Measurements from ENCODE around the gene RGL4.

DNA sequence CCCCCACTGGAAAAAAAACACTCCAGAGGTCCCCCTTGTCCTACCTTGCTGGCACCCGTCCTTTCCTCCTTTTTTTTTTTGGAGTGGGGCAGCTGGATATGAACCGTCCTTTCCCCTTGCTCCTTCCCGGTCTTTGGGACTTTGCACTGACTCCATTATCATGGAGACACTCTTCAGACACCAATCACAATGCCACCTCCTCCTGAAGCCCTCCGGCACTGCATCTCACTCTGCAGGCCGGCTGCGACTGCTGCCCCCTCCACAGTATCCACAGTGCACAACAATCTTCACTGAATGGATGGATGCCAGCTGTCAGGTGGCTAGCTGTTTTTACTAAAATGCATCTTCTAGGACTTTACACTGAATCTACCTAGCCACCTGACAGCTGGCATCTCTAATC, 12.7 kb upstream of the RGL4 start:
- TF ChIP-seq, protein P1, sequence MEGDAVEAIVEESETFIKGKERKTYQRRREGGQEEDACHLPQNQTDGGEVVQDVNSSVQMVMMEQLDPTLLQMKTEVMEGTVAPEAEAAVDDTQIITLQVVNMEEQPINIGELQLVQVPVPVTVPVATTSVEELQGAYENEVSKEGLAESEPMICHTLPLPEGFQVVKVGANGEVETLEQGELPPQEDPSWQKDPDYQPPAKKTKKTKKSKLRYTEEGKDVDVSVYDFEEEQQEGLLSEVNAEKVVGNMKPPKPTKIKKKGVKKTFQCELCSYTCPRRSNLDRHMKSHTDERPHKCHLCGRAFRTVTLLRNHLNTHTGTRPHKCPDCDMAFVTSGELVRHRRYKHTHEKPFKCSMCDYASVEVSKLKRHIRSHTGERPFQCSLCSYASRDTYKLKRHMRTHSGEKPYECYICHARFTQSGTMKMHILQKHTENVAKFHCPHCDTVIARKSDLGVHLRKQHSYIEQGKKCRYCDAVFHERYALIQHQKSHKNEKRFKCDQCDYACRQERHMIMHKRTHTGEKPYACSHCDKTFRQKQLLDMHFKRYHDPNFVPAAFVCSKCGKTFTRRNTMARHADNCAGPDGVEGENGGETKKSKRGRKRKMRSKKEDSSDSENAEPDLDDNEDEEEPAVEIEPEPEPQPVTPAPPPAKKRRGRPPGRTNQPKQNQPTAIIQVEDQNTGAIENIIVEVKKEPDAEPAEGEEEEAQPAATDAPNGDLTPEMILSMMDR (IDR thresholded peaks at IDR 0.05), result no peak
- TF ChIP-seq POLR2A (IDR thresholded peaks at IDR 0.05), result no peak
